Endodermal cell (in vitro differentiated cells): ENCODE data around the gene CXCR2. TPM values are rescaled to one million over a fixed set of nuclear protein-coding genes. Genes with fewer than 3 reads are reported as not detected.

Experiments used
- DNase-seq: peaks from one replicate; pipeline ENCODE4 v3.0.0-alpha.2; 2017
- H3K27ac ChIP-seq: 2 replicates; pipeline ENCODE4 v1.5.1; 2013; ENCODE audit warnings: mild to moderate bottlenecking, low read depth, low read length, moderate library complexity
- H3K27me3 ChIP-seq: 2 replicates; pipeline ENCODE4 v1.6.1; 2013; ENCODE audit warnings: mild to moderate bottlenecking, low read length, moderate library complexity; ENCODE audit not compliant: insufficient read depth, control insufficient read depth, poor library complexity, severe bottlenecking
- H3K36me3 ChIP-seq: 2 replicates; pipeline ENCODE4 v1.7.0; 2013; ENCODE audit warnings: mild to moderate bottlenecking, low read length, moderate library complexity; ENCODE audit not compliant: control insufficient read depth, insufficient read depth
- H3K4me1 ChIP-seq: one replicate; pipeline ENCODE4 v1.7.0; 2013; ENCODE audit warnings: low read length; ENCODE audit not compliant: control insufficient read depth, insufficient read depth
- H3K4me3 ChIP-seq: 2 replicates; pipeline ENCODE4 v1.5.1; 2013; ENCODE audit warnings: mild to moderate bottlenecking, low read length, moderate library complexity
- H3K9ac ChIP-seq: 2 replicates; pipeline ENCODE4 v1.6.1; 2013; ENCODE audit warnings: mild to moderate bottlenecking, low read length, moderate library complexity; ENCODE audit not compliant: poor library complexity, severe bottlenecking; ENCODE audit errors: extremely low read depth
- H3K9me3 ChIP-seq: 2 replicates; pipeline ENCODE4 v1.6.1; 2013; ENCODE audit warnings: mild to moderate bottlenecking, low read length, moderate library complexity; ENCODE audit not compliant: control insufficient read depth
- H3K27ac Mint-ChIP-seq: 2 replicates; pipeline ENCODE4 v1.8.0; 2020; ENCODE audit warnings: mixed read lengths
- H3K27me3 Mint-ChIP-seq: 2 replicates; pipeline ENCODE4 v1.8.0; 2021; ENCODE audit warnings: mild to moderate bottlenecking, mixed read lengths; ENCODE audit not compliant: insufficient read depth
- H3K36me3 Mint-ChIP-seq: 2 replicates; pipeline ENCODE4 v1.8.0; 2020; ENCODE audit warnings: low read depth, mixed read lengths
- H3K4me1 Mint-ChIP-seq: 2 replicates; pipeline ENCODE4 v1.8.0; 2020; ENCODE audit warnings: mixed read lengths
- H3K4me3 Mint-ChIP-seq: 2 replicates; pipeline ENCODE4 v1.8.0; 2020; ENCODE audit warnings: mild to moderate bottlenecking, moderate library complexity, mixed read lengths
- H3K9me3 Mint-ChIP-seq: 2 replicates; pipeline ENCODE4 v1.8.0; 2020; ENCODE audit warnings: mild to moderate bottlenecking, mixed read lengths
- CTCF ChIP-seq: fragments of 200-600 bp; sonication (generic); conservative IDR thresholded peaks from 2 replicates; pipeline ENCODE4 v1.5.0; 2021; ENCODE audit warnings: antibody characterized with exemption, mild to moderate bottlenecking
- WGBS, 2 experiments: methylation state at CpG; one replicate each; pipeline versions ENCODE4 v1.1.5 to v1.1.7; 2013; ENCODE audit warnings: missing lambda C conversion rate in 2 of 2, mixed read lengths in 1 of 2; ENCODE audit not compliant: insufficient coverage in 1 of 2, insufficient read length in 1 of 2; 5-methylcytosine and 5-hydroxymethylcytosine counted together
- total RNA-seq, 2 donors: library from RNA; stranded (reverse); fragmentation: NEBNext Ultra II Directional in 1 of 2; extraction: Animal tissue kit (Norgen Biotek cat#: 25700) in 1 of 2; gene quantifications; 2 replicates in 1 of 2; 3 replicates in 1 of 2; pipeline ENCODE4 v1.2.1, GENCODE V29; 2021

CXCR2 gene
- total RNA-seq, 2 donors from 2014 or later, result not detected

- Mint-ChIP-seq H3K4me1 (peaks cover 4% of the 10 kb centered on the region), H3K27ac (no peak overlapping the region), H3K9me3 (no peaks in the 10 kb centered on the region), H3K27me3 (peaks cover 8% of the 10 kb centered on the region), H3K4me3 (no peak overlapping the region), H3K36me3 (no peaks in the 10 kb centered on the region)
- DNase-seq, result no peak
- Histone ChIP-seq H3K27ac (no peak overlapping the region), H3K36me3 (no peaks in the 10 kb centered on the region), H3K4me1 (no peaks in the 10 kb centered on the region), H3K9me3 (peaks cover 6% of the 10 kb centered on the region), H3K27me3 (no peaks in the 10 kb centered on the region), H3K4me3 (no peak overlapping the region), H3K9ac (no peak overlapping the region)
- TF ChIP-seq CTCF, result no peak
- 89 to 100% methylated on average over 3 to 6 of the region's 6 CpGs for WGBS, 2 experiments
These were observed 3.1 kb downstream of the CXCR2 start for GRCh38 chr2:218128781-218129457.

GRCh38 chr2:218129458-218130135 lies 3.8 kb downstream of the CXCR2 start:
- H3K9me3 Mint-ChIP-seq, result no peaks in the 10 kb centered on the region
- no peak overlapping the region for H3K27ac ChIP-seq
- no peaks in the 10 kb centered on the region for H3K4me1 ChIP-seq
- no peaks in the 10 kb centered on the region for H3K36me3 ChIP-seq
- TF ChIP-seq CTCF, result no peak
- 93 to 95% methylated on average over 2 to 6 of the region's 6 CpGs for WGBS, 2 experiments
- H3K27me3 Mint-ChIP-seq, result peaks cover 8% of the 10 kb centered on the region
- no peak overlapping the region for H3K4me3 Mint-ChIP-seq
- DNase-seq, result no peak
- no peak overlapping the region for H3K27ac Mint-ChIP-seq
- no peak overlapping the region for H3K9ac ChIP-seq
- H3K36me3 Mint-ChIP-seq, result no peaks in the 10 kb centered on the region
- H3K9me3 ChIP-seq, result no peaks in the 10 kb centered on the region
- H3K4me1 Mint-ChIP-seq, result peaks cover 4% of the 10 kb centered on the region
- no peak overlapping the region for H3K4me3 ChIP-seq
- no peaks in the 10 kb centered on the region for H3K27me3 ChIP-seq

- Histone ChIP-seq H3K27ac (no peak overlapping the region), H3K4me3 (no peak overlapping the region), H3K27me3 (no peaks in the 10 kb centered on the region), H3K9me3 (no peaks in the 10 kb centered on the region), H3K36me3 (no peaks in the 10 kb centered on the region), H3K9ac (no peak overlapping the region), H3K4me1 (no peaks in the 10 kb centered on the region)
- Mint-ChIP-seq H3K36me3 (no peaks in the 10 kb centered on the region), H3K4me1 (peaks cover 4% of the 10 kb centered on the region), H3K27ac (no peak overlapping the region), H3K27me3 (peaks cover 8% of the 10 kb centered on the region), H3K9me3 (no peaks in the 10 kb centered on the region), H3K4me3 (no peak overlapping the region)
- TF ChIP-seq CTCF, result no peak
- 98 to 100% methylated on average over 1 to 2 of the region's 2 CpGs for WGBS, 2 experiments
- no peak for DNase-seq
These were observed 4.5 kb downstream of the CXCR2 start for GRCh38 chr2:218130377-218130776.
